NCI-H2171 treated with DMSO at 0.1 percent for 48 hours (cell line): ENCODE results near the gene SIX2.

Experiments used
- DNase-seq: peaks from one replicate; lab custom pipeline; 2025; lab: John Stamatoyannopoulos, UW

The SIX2 gene

DNA sequence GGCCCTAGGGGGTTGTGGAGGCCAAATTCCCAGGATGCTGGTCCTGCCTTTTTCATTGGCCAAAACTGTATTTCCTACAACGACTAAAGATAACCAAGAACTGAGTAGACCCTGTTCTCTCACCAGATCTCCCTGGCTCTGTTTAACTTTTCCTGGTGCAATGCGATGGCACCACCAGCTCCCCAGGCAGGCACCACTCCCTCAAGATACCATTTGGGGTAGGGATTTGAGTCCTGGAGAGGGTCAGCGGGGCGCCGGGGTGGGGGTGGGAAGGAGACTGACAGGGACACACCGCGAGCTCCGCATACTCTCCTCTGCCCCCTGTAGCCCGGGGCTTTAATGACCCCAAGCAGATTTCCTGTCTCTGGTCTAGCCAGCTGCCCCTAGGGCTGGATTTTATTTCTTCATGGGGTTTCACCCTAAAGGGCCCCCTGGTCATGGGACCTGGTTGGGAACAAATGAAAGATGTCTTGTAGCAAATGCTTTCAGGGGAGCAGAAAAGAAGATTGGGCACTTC lies 7.3 kb downstream of the SIX2 start:
- DNase-seq, result no peak

DNA sequence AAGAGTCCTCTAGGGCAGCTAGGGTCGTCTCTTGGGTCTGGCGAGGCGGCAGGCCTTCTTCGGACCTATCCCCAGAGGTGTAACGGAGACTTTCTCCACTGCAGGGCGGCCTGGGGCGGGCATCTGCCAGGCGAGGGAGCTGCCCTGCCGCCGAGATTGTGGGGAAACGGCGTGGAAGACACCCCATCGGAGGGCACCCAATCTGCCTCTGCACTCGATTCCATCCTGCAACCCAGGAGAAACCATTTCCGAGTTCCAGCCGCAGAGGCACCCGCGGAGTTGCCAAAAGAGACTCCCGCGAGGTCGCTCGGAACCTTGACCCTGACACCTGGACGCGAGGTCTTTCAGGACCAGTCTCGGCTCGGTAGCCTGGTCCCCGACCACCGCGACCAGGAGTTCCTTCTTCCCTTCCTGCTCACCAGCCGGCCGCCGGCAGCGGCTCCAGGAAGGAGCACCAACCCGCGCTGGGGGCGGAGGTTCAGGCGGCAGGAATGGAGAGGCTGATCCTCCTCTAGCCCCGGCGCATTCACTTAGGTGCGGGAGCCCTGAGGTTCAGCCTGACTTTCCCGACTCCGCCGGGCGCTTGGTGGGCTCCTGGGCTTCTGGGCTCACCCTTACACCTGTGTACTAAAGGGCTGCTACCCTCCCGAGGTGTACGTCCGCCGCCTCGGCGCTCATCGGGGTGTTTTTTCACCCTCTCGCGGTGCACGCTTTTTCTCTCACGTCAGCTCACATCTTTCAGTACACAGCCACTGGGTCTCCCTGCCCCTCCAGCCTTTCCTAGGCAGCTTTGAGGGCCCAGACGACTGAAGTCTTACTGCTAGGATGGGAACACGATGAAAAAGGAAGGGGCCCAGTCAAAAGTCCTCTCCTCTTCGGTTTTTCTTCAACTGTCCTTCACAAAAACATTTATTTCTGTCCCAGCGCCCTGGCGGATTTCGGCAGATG lies 8.1 kb downstream of the SIX2 start:
- DNase-seq, result no peak

DNA sequence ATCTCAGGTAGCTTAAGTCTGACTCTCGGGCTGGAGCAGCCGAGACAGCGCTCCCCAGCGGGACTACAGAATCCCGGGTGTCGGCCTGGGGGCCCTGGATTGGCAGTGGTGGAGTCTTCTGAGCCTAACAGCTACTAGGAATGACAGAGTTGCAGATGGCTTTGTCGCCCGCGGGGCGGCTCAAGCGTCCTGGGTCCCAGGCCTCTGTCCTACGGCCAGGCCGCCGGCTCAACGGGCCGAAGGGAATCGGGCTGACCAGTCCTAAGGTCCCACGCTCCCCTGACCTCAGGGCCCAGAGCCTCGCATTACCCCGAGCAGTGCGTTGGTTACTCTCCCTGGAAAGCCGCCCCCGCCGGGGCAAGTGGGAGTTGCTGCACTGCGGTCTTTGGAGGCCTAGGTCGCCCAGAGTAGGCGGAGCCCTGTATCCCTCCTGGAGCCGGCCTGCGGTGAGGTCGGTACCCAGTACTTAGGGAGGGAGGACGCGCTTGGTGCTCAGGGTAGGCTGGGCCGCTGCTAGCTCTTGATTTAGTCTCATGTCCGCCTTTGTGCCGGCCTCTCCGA lies 8.8 kb downstream of the SIX2 start:
- no peak for DNase-seq

DNA sequence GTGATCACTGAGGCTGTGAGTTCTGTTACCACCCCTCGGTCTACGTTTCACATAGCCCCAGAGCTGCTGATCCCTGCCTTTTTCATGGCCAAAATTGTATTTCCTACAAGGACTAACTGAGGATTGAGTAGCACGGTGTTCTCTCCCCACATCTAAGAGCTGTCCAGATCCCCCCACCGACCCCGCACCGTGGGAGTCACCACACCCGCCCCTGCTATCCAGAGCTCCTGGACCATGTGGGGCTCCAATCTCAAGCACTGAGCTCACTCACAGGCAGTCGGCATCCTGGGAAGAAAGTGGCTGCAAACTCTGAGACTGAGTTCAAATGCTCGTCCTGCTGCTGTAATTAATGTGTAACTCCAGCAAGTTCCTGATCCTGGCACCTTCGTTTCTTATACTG lies 9.7 kb downstream of the SIX2 start:
- DNase-seq, result no peak

DNA sequence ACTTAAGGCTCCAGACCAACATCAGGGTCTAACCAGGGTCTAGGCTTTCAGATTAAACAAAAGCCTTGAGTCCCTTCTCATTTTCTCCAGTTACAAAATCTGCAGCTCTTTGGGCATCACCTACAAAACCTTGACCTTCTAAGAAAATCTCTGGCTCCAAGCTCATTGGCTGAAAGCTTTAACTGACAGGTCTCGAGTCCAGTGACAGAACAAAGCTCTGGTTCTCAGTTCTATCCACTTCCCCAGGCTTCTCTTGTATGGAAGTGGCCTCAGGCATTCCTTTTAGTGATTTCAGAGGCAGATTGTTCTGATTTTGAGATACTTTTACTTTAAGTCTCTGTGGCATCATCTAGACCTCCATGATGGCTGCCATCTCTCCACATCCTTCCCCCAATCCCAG lies 11.3 kb downstream of the SIX2 start:
- no peak for DNase-seq

DNA sequence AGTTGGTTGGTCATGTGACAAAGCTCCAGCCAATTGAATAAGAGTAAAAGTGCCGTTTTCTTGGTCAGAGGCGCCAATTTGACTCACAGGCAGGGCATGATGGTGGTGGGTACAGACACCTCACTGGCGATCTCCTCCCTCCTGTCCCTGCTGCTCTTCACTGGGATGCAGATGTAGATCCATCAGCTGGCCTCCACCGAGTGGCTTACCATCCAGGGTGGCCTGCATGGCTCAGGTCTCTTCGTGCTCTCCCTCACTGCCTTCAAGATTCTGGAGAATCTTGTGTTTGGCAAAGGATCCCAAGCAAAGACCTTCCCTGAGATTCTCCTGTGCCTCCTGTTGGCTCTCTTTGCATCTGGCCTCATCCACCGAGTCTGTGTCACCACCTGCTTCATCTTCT lies 12.9 kb downstream of the SIX2 start:
- DNase-seq, result no peak

DNA sequence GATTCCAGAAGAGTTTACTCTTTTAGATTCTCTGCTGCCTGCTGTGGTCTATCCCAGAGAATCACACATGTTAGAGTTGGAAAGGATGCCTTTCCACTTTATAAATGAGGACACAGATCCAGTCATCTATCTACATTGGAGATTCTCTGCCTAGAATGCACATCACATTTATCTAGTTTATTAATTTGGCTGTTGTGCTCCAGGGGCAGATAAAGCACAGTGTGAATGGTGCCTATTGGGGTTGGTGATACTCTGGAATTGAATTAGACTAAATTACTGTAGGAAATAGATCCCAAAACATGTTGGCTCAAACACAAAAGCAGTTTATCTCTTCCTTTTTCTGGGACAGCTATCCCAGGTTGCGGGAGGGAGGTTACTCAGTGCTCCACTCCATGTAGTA lies 14.9 kb downstream of the SIX2 start:
- DNase-seq, result no peak

DNA sequence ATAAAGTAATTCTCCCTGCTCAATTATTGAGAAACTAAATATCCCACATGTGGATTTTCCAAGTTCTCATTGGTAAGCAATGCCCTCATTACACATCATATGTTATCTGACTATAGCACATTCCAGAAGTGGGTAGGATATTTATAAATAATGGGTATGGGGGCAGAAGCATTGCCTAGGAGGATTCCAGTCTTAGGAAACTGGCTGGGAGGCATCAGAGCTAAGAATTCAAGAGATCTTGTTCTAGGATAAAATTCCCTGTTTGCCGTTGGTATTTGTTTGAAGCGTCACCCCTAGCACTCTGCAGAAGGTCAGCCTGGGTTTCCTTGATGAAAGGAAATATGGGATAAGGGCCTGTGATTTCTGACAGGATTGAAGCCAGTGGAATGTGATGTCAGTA lies 20.1 kb downstream of the SIX2 start:
- DNase-seq, result no peak

DNA sequence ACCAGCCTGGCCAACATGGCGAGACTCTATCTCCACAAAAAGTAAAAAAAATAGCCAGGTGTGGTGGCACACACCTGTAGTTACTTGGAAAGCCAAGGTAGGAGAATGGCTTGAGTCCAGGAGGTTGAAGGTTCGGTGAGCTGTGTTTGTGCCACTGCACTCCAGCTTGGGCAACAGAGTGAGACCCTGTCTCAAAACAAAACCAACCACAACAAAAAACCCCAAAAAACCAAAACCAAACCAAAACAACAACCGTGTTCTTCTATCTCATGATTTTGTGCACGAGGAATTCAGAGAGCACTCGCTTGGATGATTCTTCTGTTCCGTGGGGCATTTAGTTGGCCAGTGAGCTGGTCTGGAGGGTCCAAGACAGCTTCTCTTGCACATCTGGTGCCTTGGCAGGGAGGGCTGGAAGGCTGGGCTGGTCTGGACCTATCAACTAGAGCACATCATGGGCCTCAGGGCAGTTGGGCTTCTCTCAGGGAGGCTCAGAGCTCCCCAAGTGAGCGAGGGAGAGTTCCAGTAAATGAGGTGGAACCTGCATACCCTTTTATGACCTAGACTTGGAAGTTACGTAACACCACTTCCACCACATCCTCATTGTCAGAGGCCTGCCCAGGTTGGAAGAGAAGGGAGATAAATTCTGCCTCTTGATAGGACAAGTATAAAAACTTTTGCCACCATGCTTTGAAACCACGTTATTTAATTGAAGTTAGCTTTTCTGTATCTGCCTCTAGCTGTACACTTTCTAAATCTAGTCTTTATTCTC lies 25.2 kb downstream of the SIX2 start:
- no peak for DNase-seq

DNA sequence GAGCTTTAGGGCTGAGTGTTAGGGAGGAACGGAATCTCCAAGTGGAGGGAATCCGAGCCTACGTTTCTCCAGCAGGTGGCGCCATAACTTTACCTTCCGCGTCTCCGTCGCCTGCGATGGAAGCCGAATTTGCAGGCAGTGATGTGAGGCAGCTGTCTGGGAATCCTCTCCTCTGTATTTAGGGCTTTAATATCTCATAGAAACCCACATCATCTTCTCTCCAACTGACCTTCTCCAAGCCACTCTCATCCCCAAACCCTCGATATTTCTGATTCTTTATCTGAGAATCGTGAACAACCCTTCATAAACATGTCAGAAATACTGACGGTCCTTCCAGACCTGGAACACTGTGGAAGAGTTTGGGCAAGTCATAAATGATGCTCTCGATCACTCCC lies 27.5 kb downstream of the SIX2 start:
- DNase-seq, result peak; percentile 76

DNA sequence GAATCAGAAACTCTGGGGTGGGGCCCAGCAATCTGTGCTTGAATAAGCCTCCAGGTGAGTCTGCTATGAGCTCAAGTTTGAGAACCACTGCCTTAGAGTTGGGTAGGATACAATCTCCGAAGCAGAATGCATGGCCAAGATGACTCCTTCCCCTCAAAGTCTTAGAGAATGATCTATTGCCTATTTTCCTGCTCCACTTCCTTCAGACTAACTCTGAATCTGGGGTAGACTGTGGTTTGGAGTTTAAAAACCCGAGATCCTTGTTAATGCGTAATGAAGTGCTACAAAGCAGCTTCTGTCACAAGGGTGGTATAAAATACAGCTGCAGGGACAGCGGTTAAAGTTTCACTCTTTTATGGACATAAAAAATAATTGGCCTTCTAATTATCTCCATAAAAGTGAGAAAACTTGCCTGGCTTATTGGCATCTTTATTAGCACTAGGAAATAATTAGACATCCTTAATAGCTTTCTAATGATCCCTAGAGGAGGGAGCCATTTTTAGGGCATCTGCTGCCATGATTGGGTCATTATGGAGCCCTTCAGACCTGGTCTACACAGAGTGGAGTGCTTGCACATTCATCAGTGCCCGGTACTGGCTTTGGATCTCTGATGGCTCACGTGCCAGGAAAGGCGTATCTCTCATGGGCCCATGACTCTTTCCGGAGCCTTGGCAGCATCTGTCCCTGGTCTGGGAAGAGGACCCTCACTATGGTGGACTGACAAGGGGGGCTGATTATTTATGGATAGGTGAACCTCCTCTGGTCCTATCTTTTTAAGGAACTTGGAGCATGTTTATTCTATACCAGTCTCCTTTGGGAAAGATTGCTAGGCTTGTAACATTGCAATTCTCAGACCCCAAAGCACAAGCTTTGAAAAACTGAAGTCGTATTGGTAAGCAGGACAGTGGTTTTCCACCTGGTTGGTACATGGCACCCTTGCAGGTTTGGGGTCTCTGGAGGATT lies 28.2 kb downstream of the SIX2 start:
- no peak for DNase-seq

DNA sequence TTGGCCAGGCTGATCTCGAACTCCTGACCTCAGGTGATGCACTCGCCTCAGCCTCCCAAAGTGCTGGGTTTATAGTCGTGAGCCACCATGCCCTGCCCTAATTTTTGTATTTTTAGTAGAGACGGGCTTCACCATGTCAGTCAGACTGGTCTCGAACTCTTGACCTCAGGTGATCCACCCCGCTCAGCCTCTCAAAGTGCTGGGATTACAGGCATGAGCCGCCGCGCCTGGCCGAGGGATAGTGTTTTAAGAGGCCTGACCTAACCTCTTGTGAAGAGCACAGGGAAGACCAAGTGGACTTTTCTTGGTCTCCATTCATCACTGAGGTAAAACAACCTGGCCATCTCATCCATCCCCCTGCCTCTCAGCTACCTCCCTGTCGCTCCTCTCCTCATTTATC lies 29.7 kb downstream of the SIX2 start:
- no peak for DNase-seq

DNA sequence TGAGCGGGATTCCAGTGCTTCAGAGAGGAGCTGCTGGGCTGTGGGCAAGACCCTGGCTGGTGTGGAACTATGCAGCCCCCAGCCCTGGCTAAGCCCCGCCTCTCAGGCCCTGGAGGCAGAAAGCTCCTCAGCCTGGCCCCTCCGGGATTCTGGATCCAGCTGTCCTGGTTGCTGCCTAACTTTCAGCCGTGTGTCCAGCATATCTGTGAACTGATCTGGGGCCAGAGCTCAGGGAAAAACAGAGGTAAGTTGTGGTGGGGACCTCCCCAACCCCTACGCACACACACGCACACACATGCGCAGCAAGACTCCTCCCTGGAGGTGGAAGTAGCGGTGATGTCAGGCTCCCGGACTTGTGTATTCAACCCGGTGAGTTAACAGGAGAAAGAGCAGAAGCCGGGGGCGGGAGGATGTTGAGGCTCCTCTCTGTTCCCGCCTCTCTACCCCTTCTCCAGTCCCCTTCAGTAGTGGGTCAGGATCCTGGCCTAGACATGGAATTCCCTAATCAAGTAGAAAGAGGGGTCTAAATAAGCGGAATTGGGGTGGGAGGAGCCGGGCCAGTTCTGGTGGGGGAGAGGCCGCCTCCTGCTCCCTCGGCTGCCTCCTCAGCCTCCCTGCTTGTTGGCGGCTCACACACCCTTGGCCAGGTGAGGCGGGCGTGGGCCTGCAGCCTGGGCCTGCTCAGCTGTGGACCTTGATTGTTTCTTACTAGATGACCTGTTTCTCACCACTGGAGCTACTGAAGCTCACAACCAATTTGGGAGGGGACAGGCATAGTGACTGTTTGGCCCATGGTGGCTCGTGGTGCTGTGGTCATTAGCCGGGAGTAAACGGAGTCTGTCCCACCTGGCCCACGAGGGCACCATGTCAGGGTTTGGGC lies 33.4 kb downstream of the SIX2 start:
- no peak for DNase-seq

DNA sequence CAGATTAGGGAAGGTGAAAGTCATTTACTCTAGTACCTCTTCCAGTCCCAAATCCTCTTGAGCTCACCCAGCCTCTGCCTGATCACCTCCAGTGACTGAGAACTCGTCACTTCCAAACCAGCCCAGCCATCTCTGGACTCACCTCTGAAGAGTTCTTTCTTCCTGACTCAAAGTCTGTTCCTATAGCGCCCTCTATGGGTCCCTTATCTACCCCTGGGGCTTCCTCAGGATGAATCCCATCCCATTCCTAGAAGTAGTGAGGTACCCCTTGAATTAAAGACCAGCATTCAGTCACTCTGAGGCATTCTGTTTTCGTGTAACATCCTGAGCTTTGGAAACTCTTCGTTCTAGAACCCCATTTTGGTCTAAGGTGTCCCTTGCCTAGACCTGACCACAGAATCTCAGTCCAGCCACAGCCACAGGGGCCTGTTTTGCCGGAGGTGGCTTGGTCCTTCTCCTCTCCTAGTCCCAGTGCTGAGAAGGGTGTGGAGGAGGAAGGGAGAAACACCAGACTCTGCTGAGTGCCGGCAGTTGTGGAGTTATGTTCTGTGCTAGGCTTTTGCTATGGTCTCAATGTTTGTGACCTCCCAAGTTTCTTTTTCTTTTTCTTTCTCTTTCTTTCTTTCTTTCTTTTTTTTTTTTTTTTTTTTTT lies 35.1 kb downstream of the SIX2 start:
- DNase-seq, result peak; percentile 43

DNA sequence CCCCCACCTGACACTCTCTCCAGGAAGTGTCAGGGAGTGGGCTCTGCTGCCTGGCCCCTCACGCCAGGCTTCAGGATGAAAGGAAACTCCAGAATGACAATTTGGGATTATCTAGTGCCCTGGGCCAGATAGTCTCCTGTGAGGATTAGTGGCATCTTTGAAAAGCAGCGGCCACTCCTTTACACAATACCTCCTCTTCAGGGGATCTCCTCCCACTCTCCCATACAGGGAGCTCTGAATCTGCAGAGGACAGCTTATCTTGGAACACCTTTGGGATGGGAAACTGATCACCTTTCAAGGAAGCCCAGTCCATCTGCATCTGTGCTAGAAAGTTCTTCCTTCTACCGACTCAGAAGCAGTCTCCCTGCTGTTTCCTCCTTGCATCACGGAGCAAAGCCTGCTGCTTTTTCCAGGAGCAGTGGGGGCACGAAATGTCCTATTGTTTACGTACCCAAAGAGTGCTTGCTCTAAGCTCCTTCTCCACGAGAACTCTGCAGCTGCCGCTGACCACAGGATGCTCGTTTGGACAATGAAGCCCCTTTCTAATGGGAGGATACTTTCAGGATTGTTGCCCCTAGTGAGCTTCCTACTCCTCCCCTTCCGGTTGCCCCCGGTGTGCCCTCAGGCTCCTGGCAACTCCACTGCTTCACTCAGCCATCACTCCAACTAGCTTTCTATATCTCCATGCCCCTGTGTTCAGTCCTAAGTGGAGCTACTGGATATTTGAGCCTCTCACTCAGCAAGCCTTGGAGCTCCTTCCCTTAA lies 36.3 kb downstream of the SIX2 start:
- no peak for DNase-seq

DNA sequence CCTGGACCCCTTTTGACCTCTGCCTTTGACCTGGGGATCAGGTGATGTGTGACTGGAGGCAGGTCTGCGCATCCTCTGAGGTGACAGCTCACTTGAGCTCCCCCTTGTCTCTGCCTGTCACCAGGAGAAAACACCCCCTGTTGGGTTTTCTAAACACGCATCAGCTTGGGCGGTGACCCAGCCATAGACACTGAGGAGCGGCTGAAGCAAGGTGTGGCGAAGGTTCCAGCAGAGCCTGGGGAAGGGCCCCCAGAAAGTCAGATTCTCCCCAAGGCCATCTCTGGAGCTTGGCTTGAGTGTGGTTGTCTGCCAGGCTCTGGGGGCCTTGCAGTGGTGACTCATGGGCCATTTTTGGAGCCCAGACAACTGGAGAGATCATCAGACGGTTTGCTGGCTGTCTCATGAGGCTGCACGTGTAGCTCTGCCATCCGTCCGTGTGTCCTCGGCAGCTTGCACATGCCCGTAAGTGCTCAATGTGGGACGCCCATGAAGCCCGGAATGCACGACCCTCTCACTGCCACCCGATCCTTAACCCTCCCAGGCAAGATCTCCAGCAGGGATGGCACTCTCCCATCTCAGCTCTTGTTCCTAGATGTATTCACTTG lies 38.3 kb downstream of the SIX2 start:
- DNase-seq, result no peak

DNA sequence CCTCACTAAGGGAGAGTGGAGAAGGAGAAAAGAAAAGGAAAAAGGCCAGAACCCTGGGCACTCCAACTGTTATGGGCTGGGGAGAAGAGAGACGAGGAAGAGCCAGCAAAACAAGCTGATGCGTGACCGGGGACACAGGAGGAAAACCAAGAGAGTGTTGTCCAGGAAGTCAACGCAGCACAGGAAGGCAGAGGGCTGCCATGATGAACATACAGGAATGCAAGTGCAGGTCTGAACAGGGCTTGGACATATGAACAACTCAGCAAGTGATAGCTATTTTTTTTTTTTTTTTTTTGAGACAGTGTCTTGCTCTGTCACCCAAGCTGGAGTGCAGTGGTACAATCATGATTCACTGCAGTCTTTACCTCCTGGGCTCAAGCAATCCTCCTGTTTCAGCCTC lies 39.3 kb downstream of the SIX2 start:
- no peak for DNase-seq

DNA sequence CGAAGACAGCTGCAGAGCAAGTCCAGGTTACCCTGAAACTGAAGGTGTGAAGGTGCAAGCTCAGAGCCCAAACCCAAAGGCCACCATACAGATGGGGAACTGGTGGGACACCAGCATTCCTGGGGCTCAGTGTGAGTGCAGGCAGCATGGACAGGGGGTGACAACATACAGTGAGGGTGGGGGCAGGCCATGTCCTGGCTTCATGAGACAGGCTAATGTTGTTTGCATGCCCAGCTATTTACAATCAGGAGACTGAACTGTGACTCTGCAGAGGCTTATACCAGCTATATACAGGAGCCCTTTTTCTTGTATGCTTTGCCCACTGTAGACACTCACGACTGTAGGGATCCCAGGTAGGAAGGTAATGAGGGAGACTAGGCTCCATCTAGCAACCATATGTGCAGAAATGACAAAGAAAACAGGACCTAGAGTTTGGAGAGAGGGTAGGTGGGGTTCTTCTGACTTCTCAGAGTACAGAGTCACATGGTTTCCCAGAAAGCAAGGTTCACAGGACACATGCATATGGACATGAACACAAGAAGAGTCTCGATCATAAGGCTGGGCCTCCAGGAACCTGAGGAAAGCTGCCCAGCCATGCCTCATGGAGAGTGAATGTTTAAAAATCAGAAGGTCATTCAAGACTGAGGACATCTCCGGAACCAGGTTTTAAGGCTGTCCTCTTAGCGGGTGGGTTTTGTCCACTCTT lies 41.4 kb downstream of the SIX2 start:
- no peak for DNase-seq
